Neural cell (in vitro differentiated cells): ENCODE measurements around the gene NHS. TPM values are rescaled to one million over a fixed set of nuclear protein-coding genes. Genes with fewer than 3 reads are reported as not detected.
A peak's percentile ranks its signal among the peaks of the same experiment; 100 is the strongest.

Source experiments
- H2AFZ ChIP-seq: fragments of 200-600, 300-800 bp; sonication (generic), shearing (Covaris generic); 2 replicates; pipeline ENCODE4 v1.6.0; 2014; ENCODE audit warnings: low read depth, mild to moderate bottlenecking, antibody characterized with exemption, low read length, moderate library complexity
- H3F3A ChIP-seq: fragments of 200-600 bp; shearing (Covaris generic); 2 replicates; pipeline ENCODE4 v1.6.1; 2016; ENCODE audit warnings: mild to moderate bottlenecking, moderate library complexity, mixed read lengths, antibody characterized with exemption, low read length; ENCODE audit not compliant: insufficient read depth, poor library complexity, severe bottlenecking
- H3K27ac ChIP-seq: fragments of 200-600, 300-800 bp; sonication (generic), shearing (Covaris generic); 2 replicates; pipeline ENCODE4 v1.5.1; 2014; ENCODE audit warnings: mild to moderate bottlenecking, low read length, moderate library complexity
- H3K27me3 ChIP-seq: fragments of 300-800, 200-600 bp; sonication (generic), shearing (Covaris generic); 2 replicates; pipeline ENCODE4 v1.6.0; 2014; ENCODE audit warnings: mild to moderate bottlenecking, low read depth, low read length, moderate library complexity; ENCODE audit not compliant: insufficient read depth
- H3K36me3 ChIP-seq: fragments of 300-800, 200-600 bp; sonication (generic), shearing (Covaris generic); 2 replicates; pipeline ENCODE4 v1.5.1; 2014; ENCODE audit warnings: mild to moderate bottlenecking, antibody characterized with exemption, low read length, moderate library complexity; ENCODE audit not compliant: insufficient read depth
- H3K4me2 ChIP-seq: fragments of 300-800, 200-600 bp; sonication (generic), shearing (Covaris generic); 2 replicates; pipeline ENCODE4 v1.6.0; 2014; ENCODE audit warnings: mild to moderate bottlenecking, low read length
- H3K4me3 ChIP-seq: fragments of 300-800, 200-600 bp; sonication (generic), shearing (Covaris generic); 2 replicates; pipeline ENCODE4 v1.5.1; 2014; ENCODE audit warnings: mild to moderate bottlenecking, low read length, moderate library complexity
- H3K79me2 ChIP-seq: fragments of 200-600 bp; shearing (Covaris generic); replicated peaks from 2 replicates; pipeline ENCODE4 v1.6.0; 2014; ENCODE audit warnings: mild to moderate bottlenecking, low read length, moderate library complexity; ENCODE audit not compliant: insufficient read depth
- H3K9ac ChIP-seq: fragments of 300-800, 200-600 bp; sonication (generic), shearing (Covaris generic); 2 replicates; pipeline ENCODE4 v1.6.1; 2016; ENCODE audit warnings: mild to moderate bottlenecking, low read length, mixed read lengths
- H3K9me2 ChIP-seq: fragments of 200-600 bp; shearing (Covaris generic); 2 replicates; pipeline ENCODE4 v1.6.1; 2016; ENCODE audit warnings: mild to moderate bottlenecking, low read length, mixed read lengths; ENCODE audit not compliant: insufficient read depth
- H3K9me3 ChIP-seq: fragments of 200-600, 300-800 bp; sonication (generic), shearing (Covaris generic); 2 replicates; pipeline ENCODE4 v1.6.1; 2016; ENCODE audit warnings: mild to moderate bottlenecking, mixed run types, low read length, moderate library complexity, mixed read lengths
- H4K20me1 ChIP-seq: fragments of 200-600 bp; shearing (Covaris generic); 2 replicates; pipeline ENCODE4 v1.6.1; 2016; ENCODE audit warnings: mild to moderate bottlenecking, mixed run types; ENCODE audit not compliant: insufficient read depth
- EP300 ChIP-seq: fragments of 450-650 bp; conservative IDR thresholded peaks from 2 replicates; pipeline ENCODE4 v1.6.1; 2014; ENCODE audit warnings: antibody characterized with exemption, mild to moderate bottlenecking, moderate library complexity; ENCODE audit not compliant: poor library complexity, severe bottlenecking
- EZH2 ChIP-seq: fragments of 200-600, 300-800 bp; shearing (Covaris generic), sonication (generic); IDR thresholded peaks from 2 replicates; pipeline ENCODE4 v1.6.1; 2014; ENCODE audit warnings: antibody characterized with exemption, low read length, borderline replicate concordance, mild to moderate bottlenecking; ENCODE audit not compliant: insufficient read depth, poor library complexity, severe bottlenecking
- MXI1 ChIP-seq: fragments of 450-650 bp; conservative IDR thresholded peaks from 2 replicates; pipeline ENCODE4 v1.6.1; 2014; ENCODE audit warnings: antibody characterized with exemption, mild to moderate bottlenecking; ENCODE audit not compliant: poor library complexity, severe bottlenecking
- POLR2AphosphoS5 ChIP-seq: IDR thresholded peaks from 2 replicates; pipeline ENCODE4 v1.6.1; 2012
- RAD21 ChIP-seq: fragments of 450-650 bp; conservative IDR thresholded peaks from 2 replicates; pipeline ENCODE4 v1.6.1; 2014; ENCODE audit warnings: antibody characterized with exemption, mild to moderate bottlenecking, moderate library complexity
- SMC3 ChIP-seq: fragments of 450-650 bp; conservative IDR thresholded peaks from 2 replicates; pipeline ENCODE4 v1.6.1; 2014; ENCODE audit warnings: antibody characterized with exemption, mild to moderate bottlenecking, moderate library complexity; ENCODE audit not compliant: poor library complexity
- TAF1 ChIP-seq: IDR thresholded peaks from 2 replicates; pipeline ENCODE4 v1.6.1; 2012; ENCODE audit warnings: low read depth
- polyA plus RNA-seq: library from polyadenylated mRNA; depleted of rRNA; stranded (reverse); fragments of >200 nt; gene quantifications from 2 replicates; pipeline ENCODE4 v1.2.3, GENCODE V29; 2014
- TF ChIP-seq, protein P1 (sequence below): IDR thresholded peaks from 2 replicates; pipeline ENCODE4 v1.6.1; 2012; ENCODE audit warnings: borderline replicate concordance
- TF ChIP-seq, protein P2 (sequence below): fragments of 450-650 bp; IDR thresholded peaks from 2 replicates; pipeline ENCODE4 v1.5.1; 2014; ENCODE audit warnings: antibody characterized with exemption, mild to moderate bottlenecking, moderate library complexity; ENCODE audit not compliant: poor library complexity, severe bottlenecking

The NHS gene
- polyA plus RNA-seq, 1 donor from 2014 or later = 1.9 TPM

DNA sequence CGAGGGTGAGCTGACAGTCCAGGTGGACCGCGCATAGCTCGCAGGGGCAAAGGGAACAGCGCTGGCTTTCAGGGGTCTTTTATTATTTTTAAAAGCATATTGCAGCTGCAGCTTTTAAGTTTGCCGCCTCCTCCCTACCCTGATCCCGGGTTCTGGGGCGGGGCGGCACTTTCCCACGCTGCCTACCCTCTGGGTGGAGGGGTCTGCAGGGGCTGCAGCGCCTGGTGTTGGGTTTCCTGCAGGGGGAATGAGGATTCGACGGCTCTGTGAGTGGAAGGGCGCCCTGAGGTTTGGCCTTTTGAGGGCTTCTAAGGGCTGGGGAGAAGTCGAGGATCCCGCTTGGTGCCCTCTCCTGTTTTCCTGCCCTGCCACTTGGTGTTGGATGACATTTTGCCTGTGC, 281.6 kb downstream of the NHS start:
- Histone ChIP-seq H4K20me1 (no peaks in the 10 kb centered on the region), H2AFZ (no peak overlapping the region), H3K4me3 (peak overlapping the region; percentile 72), H3K9me3 (no peaks in the 10 kb centered on the region), H3K27ac (no peak overlapping the region), H3K4me2 (no peak overlapping the region), H3K9me2 (no peaks in the 10 kb centered on the region), H3K36me3 (no peaks in the 10 kb centered on the region), H3K9ac (peak overlapping the region; percentile 65), H3F3A (no peaks in the 10 kb centered on the region), H3K79me2 (no peaks in the 10 kb centered on the region), H3K27me3 (peaks cover 2% of the 10 kb centered on the region)
- no peak for TF ChIP-seq SMC3
- TF ChIP-seq MXI1 = no peak
- no peak for TF ChIP-seq TAF1
- TF ChIP-seq, protein P1, sequence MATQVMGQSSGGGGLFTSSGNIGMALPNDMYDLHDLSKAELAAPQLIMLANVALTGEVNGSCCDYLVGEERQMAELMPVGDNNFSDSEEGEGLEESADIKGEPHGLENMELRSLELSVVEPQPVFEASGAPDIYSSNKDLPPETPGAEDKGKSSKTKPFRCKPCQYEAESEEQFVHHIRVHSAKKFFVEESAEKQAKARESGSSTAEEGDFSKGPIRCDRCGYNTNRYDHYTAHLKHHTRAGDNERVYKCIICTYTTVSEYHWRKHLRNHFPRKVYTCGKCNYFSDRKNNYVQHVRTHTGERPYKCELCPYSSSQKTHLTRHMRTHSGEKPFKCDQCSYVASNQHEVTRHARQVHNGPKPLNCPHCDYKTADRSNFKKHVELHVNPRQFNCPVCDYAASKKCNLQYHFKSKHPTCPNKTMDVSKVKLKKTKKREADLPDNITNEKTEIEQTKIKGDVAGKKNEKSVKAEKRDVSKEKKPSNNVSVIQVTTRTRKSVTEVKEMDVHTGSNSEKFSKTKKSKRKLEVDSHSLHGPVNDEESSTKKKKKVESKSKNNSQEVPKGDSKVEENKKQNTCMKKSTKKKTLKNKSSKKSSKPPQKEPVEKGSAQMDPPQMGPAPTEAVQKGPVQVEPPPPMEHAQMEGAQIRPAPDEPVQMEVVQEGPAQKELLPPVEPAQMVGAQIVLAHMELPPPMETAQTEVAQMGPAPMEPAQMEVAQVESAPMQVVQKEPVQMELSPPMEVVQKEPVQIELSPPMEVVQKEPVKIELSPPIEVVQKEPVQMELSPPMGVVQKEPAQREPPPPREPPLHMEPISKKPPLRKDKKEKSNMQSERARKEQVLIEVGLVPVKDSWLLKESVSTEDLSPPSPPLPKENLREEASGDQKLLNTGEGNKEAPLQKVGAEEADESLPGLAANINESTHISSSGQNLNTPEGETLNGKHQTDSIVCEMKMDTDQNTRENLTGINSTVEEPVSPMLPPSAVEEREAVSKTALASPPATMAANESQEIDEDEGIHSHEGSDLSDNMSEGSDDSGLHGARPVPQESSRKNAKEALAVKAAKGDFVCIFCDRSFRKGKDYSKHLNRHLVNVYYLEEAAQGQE = no peak
- no peak for TF ChIP-seq EZH2
- no peak for TF ChIP-seq EP300
- TF ChIP-seq POLR2AphosphoS5 = no peak
- no peak for TF ChIP-seq RAD21
- TF ChIP-seq, protein P2, sequence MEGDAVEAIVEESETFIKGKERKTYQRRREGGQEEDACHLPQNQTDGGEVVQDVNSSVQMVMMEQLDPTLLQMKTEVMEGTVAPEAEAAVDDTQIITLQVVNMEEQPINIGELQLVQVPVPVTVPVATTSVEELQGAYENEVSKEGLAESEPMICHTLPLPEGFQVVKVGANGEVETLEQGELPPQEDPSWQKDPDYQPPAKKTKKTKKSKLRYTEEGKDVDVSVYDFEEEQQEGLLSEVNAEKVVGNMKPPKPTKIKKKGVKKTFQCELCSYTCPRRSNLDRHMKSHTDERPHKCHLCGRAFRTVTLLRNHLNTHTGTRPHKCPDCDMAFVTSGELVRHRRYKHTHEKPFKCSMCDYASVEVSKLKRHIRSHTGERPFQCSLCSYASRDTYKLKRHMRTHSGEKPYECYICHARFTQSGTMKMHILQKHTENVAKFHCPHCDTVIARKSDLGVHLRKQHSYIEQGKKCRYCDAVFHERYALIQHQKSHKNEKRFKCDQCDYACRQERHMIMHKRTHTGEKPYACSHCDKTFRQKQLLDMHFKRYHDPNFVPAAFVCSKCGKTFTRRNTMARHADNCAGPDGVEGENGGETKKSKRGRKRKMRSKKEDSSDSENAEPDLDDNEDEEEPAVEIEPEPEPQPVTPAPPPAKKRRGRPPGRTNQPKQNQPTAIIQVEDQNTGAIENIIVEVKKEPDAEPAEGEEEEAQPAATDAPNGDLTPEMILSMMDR = no peak

DNA sequence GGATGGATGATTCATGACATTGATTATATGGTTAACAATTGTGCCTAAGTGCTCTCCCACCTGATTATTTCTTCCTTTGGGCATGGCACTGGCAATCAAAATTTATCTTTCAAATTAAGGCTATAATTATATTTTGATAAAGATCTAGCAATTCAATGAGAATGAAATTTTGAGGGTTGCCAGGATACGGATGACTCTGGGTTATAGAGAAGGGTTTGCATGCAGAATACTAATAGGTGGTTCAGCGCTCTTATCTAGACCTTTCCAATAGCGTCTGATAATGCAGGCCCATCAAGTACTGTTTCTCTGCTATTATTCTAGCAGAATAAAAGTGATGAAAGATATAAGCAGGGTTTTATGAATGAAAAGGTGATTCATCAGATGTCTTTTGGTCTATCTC, 287.4 kb downstream of the NHS start:
- H3K27me3 ChIP-seq = no peaks in the 10 kb centered on the region
- TF ChIP-seq EZH2 (no peak), TAF1 (no peak), SMC3 (no peak), POLR2AphosphoS5 (no peak), MXI1 (no peak), EP300 (no peak), RAD21 (no peak)
- TF ChIP-seq, protein P1 = no peak
- TF ChIP-seq, protein P2 = no peak
- no peak overlapping the region for H3K27ac ChIP-seq
- H2AFZ ChIP-seq = no peak overlapping the region
- no peaks in the 10 kb centered on the region for H3K9me3 ChIP-seq
- no peaks in the 10 kb centered on the region for H3F3A ChIP-seq
- no peaks in the 10 kb centered on the region for H3K9me2 ChIP-seq
- H3K9ac ChIP-seq = no peak overlapping the region
- no peak overlapping the region for H3K4me3 ChIP-seq
- no peak overlapping the region for H3K4me2 ChIP-seq
- no peaks in the 10 kb centered on the region for H4K20me1 ChIP-seq
- no peaks in the 10 kb centered on the region for H3K36me3 ChIP-seq
- no peaks in the 10 kb centered on the region for H3K79me2 ChIP-seq
